Measurements from ENCODE around the gene CYFIP2.

DNA sequence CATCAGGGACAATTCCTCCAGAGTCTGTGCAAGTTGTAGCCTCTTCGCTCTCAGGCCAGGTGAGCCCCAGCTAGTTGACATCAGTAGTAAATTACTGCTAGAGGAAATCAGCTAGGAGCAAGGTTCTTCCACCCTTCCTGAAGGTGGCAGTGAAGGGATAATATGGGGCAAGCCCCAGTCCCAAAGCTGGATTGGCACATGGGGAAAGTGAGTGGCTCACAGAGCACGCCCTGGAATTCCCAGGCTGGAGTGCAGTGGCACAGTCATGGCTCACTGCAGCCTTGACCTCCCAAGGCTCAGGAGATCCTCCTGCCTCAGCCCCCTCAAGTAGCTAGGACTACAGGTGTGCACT is 82.1 kb downstream of the CYFIP2 start:
- no peak for TF ChIP-seq POLR2A (IDR thresholded peaks at IDR 0.05; ENCODE audit: insufficient read depth in 1 of 2, low read depth in 2 of 2, low read length in 2 of 2)
- no peak for TF ChIP-seq EZH2 (conservative IDR thresholded peaks at IDR 0.05; ENCODE audit: low read depth, low read length)
- TF ChIP-seq, protein P1, sequence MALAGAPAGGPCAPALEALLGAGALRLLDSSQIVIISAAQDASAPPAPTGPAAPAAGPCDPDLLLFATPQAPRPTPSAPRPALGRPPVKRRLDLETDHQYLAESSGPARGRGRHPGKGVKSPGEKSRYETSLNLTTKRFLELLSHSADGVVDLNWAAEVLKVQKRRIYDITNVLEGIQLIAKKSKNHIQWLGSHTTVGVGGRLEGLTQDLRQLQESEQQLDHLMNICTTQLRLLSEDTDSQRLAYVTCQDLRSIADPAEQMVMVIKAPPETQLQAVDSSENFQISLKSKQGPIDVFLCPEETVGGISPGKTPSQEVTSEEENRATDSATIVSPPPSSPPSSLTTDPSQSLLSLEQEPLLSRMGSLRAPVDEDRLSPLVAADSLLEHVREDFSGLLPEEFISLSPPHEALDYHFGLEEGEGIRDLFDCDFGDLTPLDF (CRISPR knock-in tag; IDR thresholded peaks at IDR 0.05), result no peak
